GM18861 (cell line): ENCODE measurements around the gene MCC.

Experiments used
- ATAC-seq: cut with Tn5 transposase; IDR thresholded peaks from one replicate; pipeline ENCODE4 v1.9.1; 2021; ENCODE audit not compliant: unreplicated experiment

The MCC gene

GRCh38 chr5:113373426-113373825, 114.8 kb downstream of the MCC start:
- no peak for ATAC-seq

GRCh38 chr5:113371721-113372196, 116.5 kb downstream of the MCC start:
- no peak for ATAC-seq

- no peak for ATAC-seq
Observed at GRCh38 chr5:113367586-113367985, 120.7 kb downstream of the MCC start.

- ATAC-seq = no peak
Observed at GRCh38 chr5:113364466-113364865, 123.8 kb downstream of the MCC start.

- no peak for ATAC-seq
Observed at GRCh38 chr5:113361701-113362100, 126.6 kb downstream of the MCC start.

GRCh38 chr5:113359419-113359818, 128.8 kb downstream of the MCC start:
- ATAC-seq = no peak

- ATAC-seq = no peak
Observed at GRCh38 chr5:113358696-113359095, 129.6 kb downstream of the MCC start.

GRCh38 chr5:113357696-113358476, 130.4 kb downstream of the MCC start:
- no peak for ATAC-seq

- no peak for ATAC-seq
Observed at GRCh38 chr5:113356487-113356886, 131.8 kb downstream of the MCC start.

- no peak for ATAC-seq
Observed at GRCh38 chr5:113354055-113354454, 134.2 kb downstream of the MCC start.

GRCh38 chr5:113347572-113347971, 140.7 kb downstream of the MCC start:
- ATAC-seq = no peak

GRCh38 chr5:113344973-113345940, 143.0 kb downstream of the MCC start:
- ATAC-seq = no peak

- no peak for ATAC-seq
Observed at GRCh38 chr5:113343343-113343742, 144.9 kb downstream of the MCC start.

- no peak for ATAC-seq
Observed at GRCh38 chr5:113340537-113340936, 147.7 kb downstream of the MCC start.

- no peak for ATAC-seq
Observed at GRCh38 chr5:113338628-113339027, 149.6 kb downstream of the MCC start.

GRCh38 chr5:113337515-113338415, 150.5 kb downstream of the MCC start:
- no peak for ATAC-seq

- no peak for ATAC-seq
Observed at GRCh38 chr5:113336975-113337374, 151.3 kb downstream of the MCC start.

GRCh38 chr5:113333411-113333810, 154.8 kb downstream of the MCC start:
- no peak for ATAC-seq

GRCh38 chr5:113331209-113331551, 157.1 kb downstream of the MCC start:
- ATAC-seq = no peak

- peak; percentile 76 for ATAC-seq
Observed at GRCh38 chr5:113330533-113331208, 157.6 kb downstream of the MCC start.
